ENCODE measurements around the gene PELI1.

GRCh38 chr2:64141674-64142405, 2.4 kb downstream of the PELI1 start:
- TF ChIP-seq POLR2AphosphoS5 (IDR thresholded peaks at IDR 0.05) = no peak
- TF ChIP-seq CTCF (IDR thresholded peaks at IDR 0.05) = no peak
- TF ChIP-seq POLR2A (IDR thresholded peaks at IDR 0.05) = no peak

All from breast epithelium (tissue), 3 donors.